ENCODE measurements around the gene ZCCHC24. TPM values are rescaled to one million over a fixed set of nuclear protein-coding genes. Genes with fewer than 3 reads are reported as not detected.

The ZCCHC24 gene
- total and polyA plus RNA-seq, 2 donors (not counting 3 experiments of a cell fraction or from before 2014, with no cell fraction given), result 5.2 to 8.4 TPM

DNA sequence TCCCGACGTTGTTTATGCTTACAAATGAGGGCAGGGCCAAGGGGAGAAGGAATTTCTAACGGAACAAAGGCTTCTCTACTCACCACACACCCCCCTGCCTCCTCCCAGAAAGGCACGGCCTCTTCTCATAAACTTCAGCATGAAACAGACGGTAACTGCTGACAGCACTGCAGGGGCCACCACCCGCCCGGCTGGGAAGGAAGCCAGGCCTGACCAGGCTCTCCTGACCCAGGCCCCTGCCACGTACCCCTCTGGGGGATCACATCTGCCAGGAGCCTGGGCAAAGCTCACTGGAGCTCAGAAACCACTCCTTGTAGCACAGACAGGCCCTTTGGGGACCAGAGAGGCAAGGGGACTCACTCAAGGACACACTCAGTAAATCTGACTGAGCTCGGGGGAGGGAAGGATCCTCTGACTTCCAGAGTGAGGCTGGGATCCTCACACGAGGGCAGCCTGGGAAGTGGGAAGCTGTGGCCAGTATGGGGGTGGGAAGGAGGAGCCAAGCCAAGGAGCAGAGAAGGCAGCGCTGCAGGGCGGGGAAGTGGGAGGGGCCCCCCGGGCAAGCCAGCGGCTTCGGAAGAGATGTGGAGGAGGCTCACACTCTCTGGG, 46.1 kb downstream of the ZCCHC24 start:
- H3K36me3 ChIP-seq (ENCODE audit: control insufficient read depth in 2 of 2, extremely low read depth in 1 of 2, insufficient read depth in 2 of 2, low read length in 2 of 2), result no peaks in the 10 kb centered on the region
- intact Hi-C loops (cut with micrococcal nuclease), result loop anchor here (1.0 kb wide), 1 partner anchor 45 kb away; no protein-coding TSS in a partner anchor
- H3K9ac ChIP-seq (replicated peaks; ENCODE audit: extremely low read depth, insufficient read depth, low read length), result peak overlapping the region; percentile 53
- peak; percentile 71 for DNase-seq (ENCODE audit: low read depth, low spot score)
- H4K20me1 ChIP-seq (replicated peaks; ENCODE audit: control insufficient read depth, extremely low read depth, insufficient read depth, low read length), result no peaks in the 10 kb centered on the region
- H3K9me1 ChIP-seq (replicated peaks; ENCODE audit: control insufficient read depth, extremely low read depth, insufficient read depth, low read length), result no peaks in the 10 kb centered on the region
- ChIA-PET CTCF (interaction anchor here (0.9 to 3.2 kb wide), 6 partner anchors 24 to 88 kb away, joined by 3 to 19 read pairs (median 6); no protein-coding TSS in a partner anchor), POLR2A (no interaction called here)
- peaks cover 26% of the 10 kb centered on the region for H3K4me1 ChIP-seq (ENCODE audit: control insufficient read depth, extremely low read depth, insufficient read depth, low read length)
- FAIRE-seq, result peak; percentile 92
- no peak for TF ChIP-seq MYC (IDR thresholded peaks at IDR 0.05; ENCODE audit: low read depth, low read length)
- TF ChIP-seq, protein P1, sequence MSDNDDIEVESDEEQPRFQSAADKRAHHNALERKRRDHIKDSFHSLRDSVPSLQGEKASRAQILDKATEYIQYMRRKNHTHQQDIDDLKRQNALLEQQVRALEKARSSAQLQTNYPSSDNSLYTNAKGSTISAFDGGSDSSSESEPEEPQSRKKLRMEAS (IDR thresholded peaks at IDR 0.05; ENCODE audit: insufficient read depth, insufficient read length), result no peak
- no peak for TF ChIP-seq FOS (IDR thresholded peaks at IDR 0.05; ENCODE audit: borderline replicate concordance, insufficient read depth, low read length)
- TF ChIP-seq POLR2A (IDR thresholded peaks at IDR 0.05; ENCODE audit: low read depth, low read length), result no peak
- TF ChIP-seq EZH2 (IDR thresholded peaks at IDR 0.05; ENCODE audit: borderline replicate concordance, low read depth, low read length, severe bottlenecking), result no peak
- TF ChIP-seq GATA2 (IDR thresholded peaks at IDR 0.05; ENCODE audit: insufficient read depth, insufficient read length, low read depth, low read length), result no peak
- TF ChIP-seq, protein P2, sequence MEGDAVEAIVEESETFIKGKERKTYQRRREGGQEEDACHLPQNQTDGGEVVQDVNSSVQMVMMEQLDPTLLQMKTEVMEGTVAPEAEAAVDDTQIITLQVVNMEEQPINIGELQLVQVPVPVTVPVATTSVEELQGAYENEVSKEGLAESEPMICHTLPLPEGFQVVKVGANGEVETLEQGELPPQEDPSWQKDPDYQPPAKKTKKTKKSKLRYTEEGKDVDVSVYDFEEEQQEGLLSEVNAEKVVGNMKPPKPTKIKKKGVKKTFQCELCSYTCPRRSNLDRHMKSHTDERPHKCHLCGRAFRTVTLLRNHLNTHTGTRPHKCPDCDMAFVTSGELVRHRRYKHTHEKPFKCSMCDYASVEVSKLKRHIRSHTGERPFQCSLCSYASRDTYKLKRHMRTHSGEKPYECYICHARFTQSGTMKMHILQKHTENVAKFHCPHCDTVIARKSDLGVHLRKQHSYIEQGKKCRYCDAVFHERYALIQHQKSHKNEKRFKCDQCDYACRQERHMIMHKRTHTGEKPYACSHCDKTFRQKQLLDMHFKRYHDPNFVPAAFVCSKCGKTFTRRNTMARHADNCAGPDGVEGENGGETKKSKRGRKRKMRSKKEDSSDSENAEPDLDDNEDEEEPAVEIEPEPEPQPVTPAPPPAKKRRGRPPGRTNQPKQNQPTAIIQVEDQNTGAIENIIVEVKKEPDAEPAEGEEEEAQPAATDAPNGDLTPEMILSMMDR (IDR thresholded peaks at IDR 0.05; ENCODE audit: extremely low read depth in 1 of 2, insufficient read depth in 1 of 2, low read depth in 1 of 2, low read length in 2 of 2), result no peak
- no peak for TF ChIP-seq JUN (IDR thresholded peaks at IDR 0.05; ENCODE audit: borderline replicate concordance, insufficient read depth, insufficient read length, low read depth)
- TF ChIP-seq POLR2AphosphoS5 (IDR thresholded peaks at IDR 0.05; ENCODE audit: insufficient read depth, low read depth, low read length), result no peak
- no peaks in the 10 kb centered on the region for H3K27me3 ChIP-seq (ENCODE audit: control insufficient read depth in 2 of 2, insufficient read depth in 2 of 2, low read length in 2 of 2)
- peak overlapping the region; percentile 82 for H2AFZ ChIP-seq (ENCODE audit: low read depth, low read length)
- dilution Hi-C loops (cut with MboI; ENCODE audit: extremely low pct_ligation_motif_present, low sequenced_read_pairs), result no loop called here
- H3K27ac ChIP-seq (ENCODE audit: insufficient read depth, low read depth, low read length), result peak overlapping the region; percentile 61
- no TSS peak for BruUV-seq (replicated peaks)
- no peaks in the 10 kb centered on the region for H3K9me3 ChIP-seq (replicated peaks; ENCODE audit: control insufficient read depth, insufficient read depth, low read length)
- peak overlapping the region; percentile 4 for H3K4me2 ChIP-seq (ENCODE audit: insufficient read depth, low read length)
- H3K4me3 ChIP-seq (replicated peaks in 1 of 3; ENCODE audit: insufficient read depth in 1 of 3, low read depth in 1 of 3, low read length in 3 of 3), result no peak overlapping the region
- H3K79me2 ChIP-seq (ENCODE audit: control insufficient read depth, insufficient read depth, low read length), result no peaks in the 10 kb centered on the region

All from endothelial cell of umbilical vein (primary cell).